Measurements from ENCODE around the gene PAK1. TPM values are rescaled to one million over a fixed set of nuclear protein-coding genes. Genes with fewer than 3 reads are reported as not detected.

The PAK1 gene
- total RNA-seq, 1 donor from 2014 or later, result 41.0 TPM

- no peak overlapping the region for H3K27ac Mint-ChIP-seq (ENCODE audit: unreplicated experiment)
- Histone ChIP-seq H3K27ac (ENCODE audit: low read depth, low read length) (no peak overlapping the region), H4K20me1 (ENCODE audit: insufficient read depth, low read length) (no peaks in the 10 kb centered on the region), H2AFZ (ENCODE audit: low read depth, low read length) (no peak overlapping the region), H3K27me3 (ENCODE audit: insufficient read depth, low read length) (no peaks in the 10 kb centered on the region), H3K4me1 (ENCODE audit: insufficient read depth, low read length) (no peaks in the 10 kb centered on the region), H3K9me3 (ENCODE audit: insufficient read depth, low read depth, low read length) (no peaks in the 10 kb centered on the region), H3K4me2 (ENCODE audit: low read length) (no peak overlapping the region), H3K79me2 (ENCODE audit: insufficient read depth, low read length) (no peaks in the 10 kb centered on the region), H3K9ac (ENCODE audit: low read length) (no peak overlapping the region), H3K4me3 (ENCODE audit: insufficient read depth, low read depth, low read length) (no peak overlapping the region), H3K36me3 (ENCODE audit: insufficient read depth, low read length) (no peaks in the 10 kb centered on the region)
- H3K9me3 Mint-ChIP-seq (ENCODE audit: unreplicated experiment), result no peaks in the 10 kb centered on the region
- no peak for FAIRE-seq
- H3K4me3 Mint-ChIP-seq (ENCODE audit: unreplicated experiment), result no peak overlapping the region
- TF ChIP-seq EZH2 (IDR thresholded peaks at IDR 0.05; ENCODE audit: insufficient read depth, low read length), result no peak
- TF ChIP-seq CTCF (IDR thresholded peaks at IDR 0.05; ENCODE audit: insufficient read depth, low read depth, low read length), result no peak
- DNase-seq (ENCODE audit: low read depth), result no peak
- H3K4me1 Mint-ChIP-seq (ENCODE audit: low read depth, unreplicated experiment), result no peaks in the 10 kb centered on the region
- no peaks in the 10 kb centered on the region for H3K36me3 Mint-ChIP-seq (ENCODE audit: low read depth, unreplicated experiment)
- H3K27me3 Mint-ChIP-seq (ENCODE audit: low read depth, unreplicated experiment), result no peaks in the 10 kb centered on the region
Measured at GRCh38 chr11:77423624-77424023, 50.3 kb downstream of the PAK1 start.

GRCh38 chr11:77422687-77423086, 51.2 kb downstream of the PAK1 start:
- no peak overlapping the region for H3K4me3 ChIP-seq (ENCODE audit: insufficient read depth, low read depth, low read length)
- no peak overlapping the region for H3K27ac Mint-ChIP-seq (ENCODE audit: unreplicated experiment)
- H3K27me3 Mint-ChIP-seq (ENCODE audit: low read depth, unreplicated experiment), result no peaks in the 10 kb centered on the region
- no peaks in the 10 kb centered on the region for H3K27me3 ChIP-seq (ENCODE audit: insufficient read depth, low read length)
- H4K20me1 ChIP-seq (ENCODE audit: insufficient read depth, low read length), result no peaks in the 10 kb centered on the region
- H3K36me3 ChIP-seq (ENCODE audit: insufficient read depth, low read length), result no peaks in the 10 kb centered on the region
- no peak overlapping the region for H3K4me3 Mint-ChIP-seq (ENCODE audit: unreplicated experiment)
- no peaks in the 10 kb centered on the region for H3K9me3 Mint-ChIP-seq (ENCODE audit: unreplicated experiment)
- no peak overlapping the region for H3K4me2 ChIP-seq (ENCODE audit: low read length)
- H3K9ac ChIP-seq (ENCODE audit: low read length), result no peak overlapping the region
- no peaks in the 10 kb centered on the region for H3K4me1 Mint-ChIP-seq (ENCODE audit: low read depth, unreplicated experiment)
- DNase-seq (ENCODE audit: low read depth) (no peak), FAIRE-seq (no peak)
- no peaks in the 10 kb centered on the region for H3K36me3 Mint-ChIP-seq (ENCODE audit: low read depth, unreplicated experiment)
- no peak overlapping the region for H2AFZ ChIP-seq (ENCODE audit: low read depth, low read length)
- H3K4me1 ChIP-seq (ENCODE audit: insufficient read depth, low read length), result no peaks in the 10 kb centered on the region
- no peak overlapping the region for H3K27ac ChIP-seq (ENCODE audit: low read depth, low read length)
- TF ChIP-seq CTCF (IDR thresholded peaks at IDR 0.05; ENCODE audit: insufficient read depth, low read depth, low read length), result no peak
- no peak for TF ChIP-seq EZH2 (IDR thresholded peaks at IDR 0.05; ENCODE audit: insufficient read depth, low read length)
- no peaks in the 10 kb centered on the region for H3K79me2 ChIP-seq (ENCODE audit: insufficient read depth, low read length)
- H3K9me3 ChIP-seq (ENCODE audit: insufficient read depth, low read depth, low read length), result no peaks in the 10 kb centered on the region

GRCh38 chr11:77421041-77421723, 52.7 kb downstream of the PAK1 start:
- Mint-ChIP-seq H3K27ac (ENCODE audit: unreplicated experiment) (no peak overlapping the region), H3K4me1 (ENCODE audit: low read depth, unreplicated experiment) (no peaks in the 10 kb centered on the region), H3K27me3 (ENCODE audit: low read depth, unreplicated experiment) (no peaks in the 10 kb centered on the region), H3K9me3 (ENCODE audit: unreplicated experiment) (no peaks in the 10 kb centered on the region), H3K4me3 (ENCODE audit: unreplicated experiment) (no peak overlapping the region), H3K36me3 (ENCODE audit: low read depth, unreplicated experiment) (no peaks in the 10 kb centered on the region)
- Histone ChIP-seq H3K9me3 (ENCODE audit: insufficient read depth, low read depth, low read length) (no peaks in the 10 kb centered on the region), H3K4me3 (ENCODE audit: insufficient read depth, low read depth, low read length) (no peak overlapping the region), H4K20me1 (ENCODE audit: insufficient read depth, low read length) (no peaks in the 10 kb centered on the region), H3K4me1 (ENCODE audit: insufficient read depth, low read length) (no peaks in the 10 kb centered on the region), H3K36me3 (ENCODE audit: insufficient read depth, low read length) (no peaks in the 10 kb centered on the region), H3K79me2 (ENCODE audit: insufficient read depth, low read length) (no peaks in the 10 kb centered on the region), H3K27me3 (ENCODE audit: insufficient read depth, low read length) (no peaks in the 10 kb centered on the region), H3K4me2 (ENCODE audit: low read length) (no peak overlapping the region), H2AFZ (ENCODE audit: low read depth, low read length) (no peak overlapping the region), H3K27ac (ENCODE audit: low read depth, low read length) (no peak overlapping the region), H3K9ac (ENCODE audit: low read length) (no peak overlapping the region)
- FAIRE-seq (no peak), DNase-seq (ENCODE audit: low read depth) (no peak)
- no peak for TF ChIP-seq EZH2 (IDR thresholded peaks at IDR 0.05; ENCODE audit: insufficient read depth, low read length)
- no peak for TF ChIP-seq CTCF (IDR thresholded peaks at IDR 0.05; ENCODE audit: insufficient read depth, low read depth, low read length)
